Lower leg skin (tissue), 3 donors: ENCODE results near the gene GLP2R.

Source experiments
- POLR2A ChIP-seq, 2 donors: fragments of 450-650 bp; IDR thresholded peaks; one replicate each; pipeline ENCODE4 v1.6.1; 2016 to 2017; ENCODE audit warnings: antibody characterized with exemption in 2 of 2, mild to moderate bottlenecking in 1 of 2, moderate library complexity in 1 of 2
- TF ChIP-seq, protein P1 (sequence below), 3 donors: fragments of 450-650 bp; IDR thresholded peaks; one replicate each; pipeline ENCODE4 v1.5.1; 2016; ENCODE audit warnings: antibody characterized with exemption in 3 of 3, mild to moderate bottlenecking in 3 of 3, moderate library complexity in 2 of 3

DNA sequence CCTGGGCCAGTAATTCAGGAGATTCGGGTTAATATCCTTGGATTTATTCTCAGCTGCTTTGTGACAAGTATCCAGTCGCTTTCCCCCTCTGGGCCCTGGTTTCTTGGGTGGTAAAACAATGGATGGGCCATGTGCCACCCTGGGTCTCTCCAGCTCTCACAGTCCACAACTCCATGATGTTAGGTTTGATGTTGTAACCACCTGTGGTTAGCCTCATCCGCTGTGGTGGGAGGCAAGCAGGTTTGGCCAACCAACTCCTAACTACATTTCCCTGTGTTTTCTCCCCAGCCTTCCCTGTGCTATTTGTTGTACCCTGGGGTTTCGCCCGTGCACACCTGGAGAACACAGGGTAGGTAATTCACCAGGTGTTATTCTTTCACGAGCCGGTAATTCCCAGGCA lies 35.1 kb downstream of the GLP2R start:
- TF ChIP-seq POLR2A (IDR thresholded peaks at IDR 0.05): no peak
- TF ChIP-seq, protein P1, sequence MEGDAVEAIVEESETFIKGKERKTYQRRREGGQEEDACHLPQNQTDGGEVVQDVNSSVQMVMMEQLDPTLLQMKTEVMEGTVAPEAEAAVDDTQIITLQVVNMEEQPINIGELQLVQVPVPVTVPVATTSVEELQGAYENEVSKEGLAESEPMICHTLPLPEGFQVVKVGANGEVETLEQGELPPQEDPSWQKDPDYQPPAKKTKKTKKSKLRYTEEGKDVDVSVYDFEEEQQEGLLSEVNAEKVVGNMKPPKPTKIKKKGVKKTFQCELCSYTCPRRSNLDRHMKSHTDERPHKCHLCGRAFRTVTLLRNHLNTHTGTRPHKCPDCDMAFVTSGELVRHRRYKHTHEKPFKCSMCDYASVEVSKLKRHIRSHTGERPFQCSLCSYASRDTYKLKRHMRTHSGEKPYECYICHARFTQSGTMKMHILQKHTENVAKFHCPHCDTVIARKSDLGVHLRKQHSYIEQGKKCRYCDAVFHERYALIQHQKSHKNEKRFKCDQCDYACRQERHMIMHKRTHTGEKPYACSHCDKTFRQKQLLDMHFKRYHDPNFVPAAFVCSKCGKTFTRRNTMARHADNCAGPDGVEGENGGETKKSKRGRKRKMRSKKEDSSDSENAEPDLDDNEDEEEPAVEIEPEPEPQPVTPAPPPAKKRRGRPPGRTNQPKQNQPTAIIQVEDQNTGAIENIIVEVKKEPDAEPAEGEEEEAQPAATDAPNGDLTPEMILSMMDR (IDR thresholded peaks at IDR 0.05): no peak
